Mammary epithelial cell (primary cell): ENCODE results near the gene MYO7B.

Source experiments
- CTCF ChIP-seq, 2 donors: IDR thresholded peaks in 1 of 2; conservative IDR thresholded peaks in 1 of 2; 2 replicates each; pipeline ENCODE4 v1.5.1; 2011 to 2012; ENCODE audit warnings: inconsistent platforms in 2 of 2, low read length in 2 of 2, mild to moderate bottlenecking in 2 of 2, control low read depth in 1 of 2, low read depth in 1 of 2; ENCODE audit not compliant: insufficient read depth in 1 of 2; ENCODE audit errors: extremely low read depth in 1 of 2
- EZH2 ChIP-seq: IDR thresholded peaks from 2 replicates; pipeline ENCODE4 v1.6.1; 2012; ENCODE audit warnings: low read length, inconsistent platforms, borderline replicate concordance

GRCh38 chr2:127611076-127611925 lies 75.8 kb downstream of the MYO7B start:
- TF ChIP-seq CTCF (conservative IDR thresholded peaks at IDR 0.05 in 1 of 2, IDR thresholded peaks at IDR 0.05 in 1 of 2; ENCODE audit: extremely low read depth in 1 of 2, insufficient read depth in 1 of 2, low read depth in 1 of 2, low read length in 2 of 2), result no peak
- no peak for TF ChIP-seq EZH2
